Sigmoid colon (tissue), 7 donors: ENCODE data around the gene GALNS. TPM values are rescaled to one million over a fixed set of nuclear protein-coding genes. Genes with fewer than 3 reads are reported as not detected.

ENCODE experiments used
- DNase-seq: peaks from one replicate; pipeline ENCODE4 v3.0.0-alpha.2; 2019
- H3K27ac ChIP-seq, 4 donors: fragments of 200-600 bp; sonication (generic); one replicate each; pipeline ENCODE4 v1.5.1; 2016 to 2019; ENCODE audit warnings: mild to moderate bottlenecking in 1 of 4
- H3K27me3 ChIP-seq, 3 donors: fragments of 200-600 bp; sonication (generic); one replicate each; pipeline ENCODE4 v1.5.1; 2019; ENCODE audit warnings: mild to moderate bottlenecking in 1 of 3
- H3K36me3 ChIP-seq, 4 donors: fragments of 200-600 bp; sonication (generic); one replicate each; pipeline ENCODE4 v1.5.1; 2016 to 2019
- H3K4me1 ChIP-seq, 4 donors: fragments of 200-600 bp; sonication (generic); one replicate each; pipeline ENCODE4 v1.5.1; 2017 to 2019
- H3K4me3 ChIP-seq, 4 donors: fragments of 200-600 bp; sonication (generic); one replicate each; pipeline ENCODE4 v1.5.1; 2017 to 2019; ENCODE audit warnings: mild to moderate bottlenecking in 2 of 4, moderate library complexity in 1 of 4
- H3K9me3 ChIP-seq, 4 donors: fragments of 200-600 bp in 3 of 4; sonication (generic) in 3 of 4; one replicate each; pipeline versions ENCODE4 v1.5.1 to v1.6.1; 2013 to 2019
- EP300 ChIP-seq, 4 donors: sonication (generic); formaldehyde crosslinking; IDR thresholded peaks; one replicate each; pipeline ENCODE4 v1.6.1; 2017; ENCODE audit warnings: antibody characterized with exemption in 4 of 4
- POLR2A ChIP-seq, 2 donors: fragments of 450-650 bp; IDR thresholded peaks; one replicate each; pipeline ENCODE4 v1.6.1; 2016; ENCODE audit warnings: antibody characterized with exemption in 2 of 2, mild to moderate bottlenecking in 2 of 2, moderate library complexity in 2 of 2
- POLR2AphosphoS5 ChIP-seq, 4 donors: sonication (generic); formaldehyde crosslinking; IDR thresholded peaks; one replicate each; pipeline ENCODE4 v1.6.1; 2017; ENCODE audit warnings: antibody characterized with exemption in 4 of 4
- whole genome bisulfite sequencing, 2 donors: extraction: QIAGEN DNeasy Blood & Tissue Kit; methylation state at CpG; one replicate each; pipeline ENCODE4 v1.1.7; 2013; 5-methylcytosine and 5-hydroxymethylcytosine counted together
- intact Hi-C: fragments of 100-400 bp; cut with DNase I; formaldehyde crosslinking; loops from one replicate; pipeline ENCODE4 v1.15.1; 2023
- polyA plus RNA-seq, 3 donors: library from polyadenylated mRNA; stranded (reverse); fragments of 200-250 nt; gene quantifications; one replicate each; pipeline ENCODE4 v1.2.3, GENCODE V29; 2013
- total RNA-seq, 4 donors: library from RNA; depleted of rRNA; stranded (reverse); fragments of >200 nt; gene quantifications; one replicate each; pipeline ENCODE4 v1.1.0, GENCODE V29; 2016
- TF ChIP-seq, protein P1 (sequence below), 4 experiments: fragments of 450-650 bp in 3 of 4; fragments of 200-600 bp in 1 of 4; IDR thresholded peaks; one replicate each; pipeline ENCODE4 v1.5.1; 2016 to 2019; ENCODE audit warnings: antibody characterized with exemption in 4 of 4, mild to moderate bottlenecking in 3 of 4, moderate library complexity in 2 of 4
- donor health status: healthy with polysubstance abuse.
- donor health status: Bipolar disorder and iron deficiency.
- donor health status: healthy.

The GALNS gene
- total and polyA plus RNA-seq, 7 donors = 6.2 to 50.4 (median 11.1) TPM

DNA sequence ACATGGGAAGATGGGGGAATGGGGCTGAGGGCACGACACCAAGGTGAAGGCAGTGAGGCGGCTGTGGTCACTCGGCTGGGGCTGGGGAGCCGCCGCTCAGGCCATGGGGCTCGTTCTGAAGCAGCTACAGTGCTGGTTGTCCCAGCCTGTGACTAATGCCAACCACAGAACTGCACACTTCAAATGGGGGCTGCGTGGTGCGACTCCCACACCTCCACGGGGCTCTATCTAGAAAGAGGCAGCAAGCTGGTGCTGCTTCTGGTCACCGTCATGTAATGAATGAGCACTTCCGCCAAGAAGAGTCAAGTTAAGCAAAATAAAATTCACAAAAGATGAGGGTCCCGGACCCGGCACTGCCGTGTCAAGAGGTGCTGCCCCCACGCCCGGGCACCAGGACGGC, 20.0 kb downstream of the GALNS start:
- intact Hi-C loops = no loop called here
- no peak for DNase-seq
- no peaks in the 10 kb centered on the region for H3K27me3 ChIP-seq
- peaks cover 0 to 55% (median 18%) of the 10 kb centered on the region in 4 donors for H3K36me3 ChIP-seq
- H3K27ac ChIP-seq = no peak overlapping the region
- 91 to 94% methylated on average over 17 of the region's 17 CpGs for WGBS, 2 donors
- no peaks in the 10 kb centered on the region for H3K4me1 ChIP-seq
- TF ChIP-seq POLR2A (IDR thresholded peaks at IDR 0.05) (no peak), POLR2AphosphoS5 (IDR thresholded peaks at IDR 0.05) (no peak), EP300 (IDR thresholded peaks at IDR 0.05) (no peak)
- TF ChIP-seq, protein P1, sequence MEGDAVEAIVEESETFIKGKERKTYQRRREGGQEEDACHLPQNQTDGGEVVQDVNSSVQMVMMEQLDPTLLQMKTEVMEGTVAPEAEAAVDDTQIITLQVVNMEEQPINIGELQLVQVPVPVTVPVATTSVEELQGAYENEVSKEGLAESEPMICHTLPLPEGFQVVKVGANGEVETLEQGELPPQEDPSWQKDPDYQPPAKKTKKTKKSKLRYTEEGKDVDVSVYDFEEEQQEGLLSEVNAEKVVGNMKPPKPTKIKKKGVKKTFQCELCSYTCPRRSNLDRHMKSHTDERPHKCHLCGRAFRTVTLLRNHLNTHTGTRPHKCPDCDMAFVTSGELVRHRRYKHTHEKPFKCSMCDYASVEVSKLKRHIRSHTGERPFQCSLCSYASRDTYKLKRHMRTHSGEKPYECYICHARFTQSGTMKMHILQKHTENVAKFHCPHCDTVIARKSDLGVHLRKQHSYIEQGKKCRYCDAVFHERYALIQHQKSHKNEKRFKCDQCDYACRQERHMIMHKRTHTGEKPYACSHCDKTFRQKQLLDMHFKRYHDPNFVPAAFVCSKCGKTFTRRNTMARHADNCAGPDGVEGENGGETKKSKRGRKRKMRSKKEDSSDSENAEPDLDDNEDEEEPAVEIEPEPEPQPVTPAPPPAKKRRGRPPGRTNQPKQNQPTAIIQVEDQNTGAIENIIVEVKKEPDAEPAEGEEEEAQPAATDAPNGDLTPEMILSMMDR (IDR thresholded peaks at IDR 0.05) = no peak
- no peak overlapping the region for H3K4me3 ChIP-seq
- no peaks in the 10 kb centered on the region for H3K9me3 ChIP-seq

DNA sequence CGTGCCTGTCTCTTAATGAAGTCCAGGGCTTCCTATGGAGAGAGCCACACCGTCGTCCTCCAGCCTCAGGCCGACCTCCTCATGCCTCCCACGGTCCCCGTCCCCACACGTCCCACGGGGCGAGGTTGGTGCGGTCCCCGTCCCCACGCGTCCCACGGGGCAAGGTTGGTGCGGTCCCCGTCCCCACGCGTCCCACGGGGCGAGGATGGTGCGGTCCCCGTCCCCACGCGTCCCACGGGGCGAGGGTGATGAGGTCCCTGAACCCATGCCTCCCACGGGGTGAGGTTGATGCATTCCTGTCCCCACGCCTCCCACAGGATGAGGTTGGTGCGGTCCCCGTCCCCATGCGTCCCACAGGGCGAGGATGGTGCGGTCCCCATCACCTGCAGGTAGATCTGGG, 20.9 kb downstream of the GALNS start:
- TF ChIP-seq EP300 (IDR thresholded peaks at IDR 0.05) = no peak
- TF ChIP-seq, protein P1 (IDR thresholded peaks at IDR 0.05) = no peak
- no peak for TF ChIP-seq POLR2A (IDR thresholded peaks at IDR 0.05)
- TF ChIP-seq POLR2AphosphoS5 (IDR thresholded peaks at IDR 0.05) = no peak
- Histone ChIP-seq H3K27me3 (no peaks in the 10 kb centered on the region), H3K36me3 (peaks cover 0 to 46% (median 16%) of the 10 kb centered on the region in 4 donors), H3K27ac (peak overlapping the region in 1 of 4 donors; percentile 31), H3K4me3 (no peak overlapping the region), H3K4me1 (no peaks in the 10 kb centered on the region), H3K9me3 (no peaks in the 10 kb centered on the region)
- intact Hi-C loops = no loop called here
- DNase-seq = no peak
- 85 to 97% methylated on average over 33 of the region's 33 CpGs for WGBS, 2 donors

DNA sequence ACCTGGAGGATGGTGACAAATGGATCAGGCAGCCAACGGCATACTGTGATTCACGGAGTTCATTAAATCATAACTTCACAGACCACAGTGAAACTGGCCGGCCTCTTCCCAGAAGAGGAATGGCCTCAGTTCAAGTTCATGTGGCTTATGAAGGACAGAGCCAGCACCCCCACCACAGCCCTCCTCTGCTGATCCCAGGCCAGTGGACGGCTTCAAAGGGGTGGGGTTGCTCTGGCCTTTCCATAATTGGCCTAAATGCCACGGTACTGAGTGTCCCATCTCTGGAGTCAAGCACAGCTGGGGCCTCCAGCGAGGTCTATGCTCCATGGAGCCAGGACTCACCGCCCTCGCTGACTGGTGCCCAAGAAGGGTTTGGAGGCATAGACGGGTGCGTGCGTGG, 21.4 kb downstream of the GALNS start:
- intact Hi-C loops = no loop called here
- WGBS, 2 donors = 79 to 91% methylated on average over 11 of the region's 11 CpGs
- Histone ChIP-seq H3K36me3 (peaks cover 0 to 42% (median 16%) of the 10 kb centered on the region in 4 donors), H3K9me3 (no peaks in the 10 kb centered on the region), H3K4me3 (no peak overlapping the region), H3K27me3 (no peaks in the 10 kb centered on the region), H3K4me1 (no peaks in the 10 kb centered on the region), H3K27ac (peak overlapping the region in 1 of 4 donors; percentile 17)
- no peak for TF ChIP-seq POLR2A (IDR thresholded peaks at IDR 0.05)
- peak in 3 of 4 donors; percentile 56 to 62 (median 58) for TF ChIP-seq POLR2AphosphoS5 (IDR thresholded peaks at IDR 0.05)
- peak; percentile 80 for DNase-seq

DNA sequence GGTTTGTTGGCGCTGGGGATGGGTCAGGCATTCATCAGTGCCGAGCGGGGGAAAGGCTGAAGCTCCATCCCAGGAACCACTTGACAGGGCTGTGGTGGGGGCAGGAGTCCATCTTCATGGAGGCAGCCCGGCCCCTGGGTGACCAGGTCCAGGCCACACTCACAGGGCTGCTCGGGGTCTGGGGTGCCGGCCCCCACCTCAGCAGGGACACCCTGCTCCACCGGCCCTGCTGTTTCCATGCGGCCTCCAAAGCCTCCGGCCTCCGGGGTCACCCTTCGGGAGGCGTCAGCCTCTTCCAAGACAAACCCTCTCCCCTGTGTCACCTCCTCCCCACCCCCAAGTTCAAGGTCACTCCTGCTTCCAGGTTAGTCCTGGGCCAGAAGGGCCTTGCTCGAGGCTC, 22.1 kb downstream of the GALNS start:
- no peaks in the 10 kb centered on the region for H3K4me1 ChIP-seq
- H3K27me3 ChIP-seq = no peaks in the 10 kb centered on the region
- H3K9me3 ChIP-seq = no peaks in the 10 kb centered on the region
- no peak for DNase-seq
- TF ChIP-seq, protein P1 (IDR thresholded peaks at IDR 0.05) = no peak
- TF ChIP-seq POLR2AphosphoS5 (IDR thresholded peaks at IDR 0.05) = no peak
- TF ChIP-seq EP300 (IDR thresholded peaks at IDR 0.05) = no peak
- no peak for TF ChIP-seq POLR2A (IDR thresholded peaks at IDR 0.05)
- H3K4me3 ChIP-seq = no peak overlapping the region
- peaks cover 0 to 36% (median 9%) of the 10 kb centered on the region in 4 donors for H3K36me3 ChIP-seq
- peak overlapping the region in 2 of 4 donors; percentile 11 to 17 for H3K27ac ChIP-seq
- intact Hi-C loops = no loop called here
- 91 to 92% methylated on average over 13 of the region's 13 CpGs for WGBS, 2 donors

DNA sequence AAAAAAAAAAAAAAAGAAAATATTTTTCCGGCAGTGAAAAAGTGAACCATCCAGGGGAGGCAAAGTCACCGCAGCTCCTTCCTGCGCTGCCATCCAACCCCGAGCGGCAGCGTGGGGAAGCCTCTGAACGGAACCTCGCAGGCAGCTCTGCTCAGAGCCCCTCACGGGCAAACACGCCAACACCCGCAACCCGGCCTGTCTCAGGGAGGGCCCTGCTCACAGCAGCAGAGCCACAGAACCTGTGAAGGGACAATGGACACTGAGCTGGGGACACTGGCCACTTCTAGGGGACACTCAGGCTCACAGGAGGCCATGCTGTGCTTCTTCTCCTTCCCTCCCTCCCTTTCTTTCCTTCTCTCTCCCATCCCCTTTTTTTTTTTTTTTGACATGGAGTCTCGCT, 23.7 kb downstream of the GALNS start:
- intact Hi-C loops = no loop called here
- no peak for DNase-seq
- WGBS, 2 donors = 95 to 96% methylated on average over 13 of the region's 13 CpGs
- Histone ChIP-seq H3K9me3 (no peaks in the 10 kb centered on the region), H3K27me3 (no peaks in the 10 kb centered on the region), H3K27ac (no peak overlapping the region), H3K4me1 (no peaks in the 10 kb centered on the region), H3K36me3 (peaks cover 0 to 33% (median 3%) of the 10 kb centered on the region in 4 donors), H3K4me3 (no peak overlapping the region)
- no peak for TF ChIP-seq POLR2AphosphoS5 (IDR thresholded peaks at IDR 0.05)
- TF ChIP-seq POLR2A (IDR thresholded peaks at IDR 0.05) = no peak
- TF ChIP-seq, protein P1 (IDR thresholded peaks at IDR 0.05) = no peak
- no peak for TF ChIP-seq EP300 (IDR thresholded peaks at IDR 0.05)
